UCSD-AML1 (cell line): ENCODE results near the gene POLA1.

ENCODE experiments used
- DNase-seq: peaks from one replicate; lab custom pipeline; 2025; ENCODE audit not compliant: unreplicated experiment; lab: John Stamatoyannopoulos, UW

Gene POLA1

DNA sequence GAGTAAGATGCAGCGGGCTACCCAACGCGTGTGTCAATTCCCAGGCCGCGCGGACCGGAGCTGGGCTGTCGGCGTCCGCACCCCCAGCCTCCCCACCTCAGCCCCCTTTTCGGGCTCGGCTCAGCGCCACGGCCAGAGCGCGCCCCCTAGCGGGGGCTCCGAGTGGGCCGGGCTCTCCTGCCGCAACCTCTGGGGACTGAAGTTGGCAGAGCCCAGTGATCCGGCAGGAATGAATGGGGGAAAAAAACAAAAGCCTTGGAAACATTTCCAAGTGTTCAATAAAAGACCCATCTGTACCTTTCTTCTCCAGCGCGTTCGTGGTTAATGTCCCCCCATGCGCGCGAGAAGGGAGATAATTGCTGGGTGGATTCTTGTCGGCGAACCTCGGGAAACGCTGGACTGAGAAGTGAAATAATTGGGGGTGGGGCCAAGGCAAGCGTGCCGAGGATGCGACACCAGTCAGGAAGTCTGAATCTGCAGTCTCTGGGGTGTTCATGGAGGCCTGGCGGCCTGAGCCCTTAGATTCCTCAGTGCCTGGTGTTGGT lies 327.3 kb downstream of the POLA1 start:
- DNase-seq: peak; percentile 50

DNA sequence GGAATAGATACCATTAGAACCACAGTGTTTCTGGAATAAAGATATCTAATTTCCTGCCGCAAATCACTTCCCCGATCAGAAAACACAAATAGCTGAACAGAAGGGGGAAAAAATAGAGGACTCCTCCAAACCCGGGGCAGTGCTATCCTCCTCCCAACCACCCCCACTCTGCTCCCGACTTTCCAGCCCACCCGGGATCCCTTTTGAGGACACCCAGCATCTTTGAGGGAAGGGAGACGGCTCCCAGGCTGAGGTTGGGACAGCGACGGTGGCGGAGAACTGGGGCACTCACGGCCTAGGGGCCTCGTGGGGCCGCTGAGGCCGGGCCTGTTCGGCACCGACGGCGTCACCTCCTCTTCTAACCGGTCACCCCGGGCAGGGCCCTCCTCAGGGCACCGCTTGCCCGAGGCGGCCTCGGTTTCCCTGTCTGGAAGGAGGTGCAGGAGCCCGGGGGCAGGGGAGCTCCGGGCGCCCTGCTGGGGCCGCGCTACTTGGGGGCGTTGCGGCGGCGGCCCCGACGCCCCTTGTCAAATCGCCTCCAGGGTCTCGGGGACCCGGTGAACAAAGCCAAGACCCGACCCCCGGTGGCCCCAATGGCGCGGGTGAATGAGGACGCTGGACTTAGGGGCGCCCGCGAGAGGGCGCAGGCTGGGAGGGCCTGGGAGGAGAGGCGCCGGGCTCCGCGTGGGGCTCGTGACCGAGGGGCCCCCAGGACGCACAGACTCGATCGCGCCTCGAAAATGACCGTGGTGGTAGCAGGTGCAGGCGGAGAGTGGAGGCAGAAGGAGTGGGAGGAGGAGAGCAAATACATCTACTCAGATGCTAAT lies 329.0 kb downstream of the POLA1 start:
- no peak for DNase-seq

DNA sequence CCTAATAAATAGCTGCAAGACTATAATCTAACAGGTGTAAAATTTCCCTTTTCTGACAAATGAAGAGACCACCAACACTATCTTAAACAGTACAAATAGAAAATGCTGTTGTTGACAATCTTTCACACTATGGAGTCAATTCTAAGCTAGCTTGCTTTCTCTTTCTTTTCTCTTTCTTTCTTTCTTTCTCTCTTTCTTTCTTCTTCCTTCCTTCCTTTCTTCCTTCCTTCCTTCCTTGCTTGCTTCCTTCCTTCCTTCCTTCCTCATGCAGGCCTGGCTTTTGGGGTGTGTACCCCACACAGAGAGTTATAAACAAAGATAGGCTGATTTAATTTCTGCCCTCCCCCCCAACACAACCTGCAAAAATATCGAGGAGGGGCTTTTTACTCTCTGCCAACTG lies 330.2 kb downstream of the POLA1 start:
- no peak for DNase-seq

GRCh38 chrX:25025615-25026014 lies 331.9 kb downstream of the POLA1 start:
- no peak for DNase-seq

- no peak for DNase-seq
These were observed 332.9 kb downstream of the POLA1 start for GRCh38 chrX:25026576-25026975.

DNA sequence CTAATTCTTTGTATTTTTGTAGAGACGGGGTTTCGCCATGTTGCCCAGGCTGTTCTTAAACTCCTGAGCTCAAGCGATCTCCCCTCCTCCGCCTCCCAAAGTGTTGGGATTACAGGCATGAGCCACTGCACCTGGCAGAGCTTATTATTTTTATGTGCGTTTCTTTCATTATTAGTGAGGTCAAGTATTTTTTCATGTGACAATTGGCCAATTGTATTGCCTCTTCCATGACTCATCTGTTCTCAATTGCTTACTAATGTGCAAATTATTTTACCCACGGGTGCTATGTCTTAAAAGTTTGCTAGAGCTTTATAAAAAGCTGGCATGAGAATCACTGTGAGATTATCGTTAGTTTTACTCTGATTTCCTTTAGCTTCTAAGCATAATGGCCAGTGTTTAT lies 335.0 kb downstream of the POLA1 start:
- DNase-seq: no peak

GRCh38 chrX:25029288-25029825 lies 335.6 kb downstream of the POLA1 start:
- DNase-seq: no peak

- no peak for DNase-seq
These were observed 341.2 kb downstream of the POLA1 start for GRCh38 chrX:25034889-25035288.

DNA sequence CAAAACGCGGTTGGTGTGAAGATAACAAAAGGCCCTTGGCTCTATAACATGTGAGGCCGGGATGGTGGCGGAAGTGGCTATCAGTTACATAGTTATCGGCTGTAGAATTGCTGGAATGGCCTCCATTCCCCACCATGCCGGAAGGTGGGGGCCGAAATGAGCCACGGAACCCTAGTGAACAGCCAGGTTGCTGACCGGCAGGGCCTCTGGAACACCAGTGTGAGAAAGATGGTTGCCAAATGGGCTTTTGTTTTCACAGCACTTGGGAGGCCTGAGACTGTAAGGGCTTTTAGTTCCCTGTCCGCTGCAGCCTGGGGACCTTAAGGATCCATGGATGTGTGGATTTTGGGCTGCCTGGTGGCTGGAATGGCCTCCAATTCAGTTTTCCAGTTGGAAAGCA lies 345.3 kb downstream of the POLA1 start:
- DNase-seq: peak; percentile 13

DNA sequence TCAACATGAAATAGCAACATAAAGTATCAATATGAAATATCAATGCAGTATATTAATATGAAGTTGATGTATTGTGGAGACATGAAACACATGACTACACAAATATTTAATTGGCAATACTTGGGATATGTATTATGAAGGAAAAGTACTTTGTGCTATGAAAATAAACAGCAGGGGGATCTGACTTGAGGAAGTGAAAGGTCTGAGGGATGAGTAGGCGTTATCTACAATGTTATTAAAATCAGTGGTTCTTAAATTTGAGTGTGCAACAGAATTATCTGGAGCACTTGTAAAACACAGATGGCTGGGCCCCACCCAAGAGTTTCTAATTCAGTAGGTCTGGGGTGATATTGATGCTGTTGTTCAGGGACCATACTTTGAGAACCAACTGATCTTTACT lies 349.5 kb downstream of the POLA1 start:
- no peak for DNase-seq
